SK-N-SH treated with all-trans-retinoic acid at 6 μM for 48 hours (cell line): ENCODE results near the gene SAMHD1.

Experiments
- ARNTL ChIP-seq: fragments of 450-650 bp; formaldehyde crosslinking; IDR thresholded peaks from 2 replicates; pipeline ENCODE4 v1.5.0; 2020; ENCODE audit warnings: low read depth, mild to moderate bottlenecking, moderate library complexity, borderline replicate concordance
- CSDC2 ChIP-seq: fragments of 250-450 bp; sonication (Bioruptor Pico); IDR thresholded peaks from 2 replicates; pipeline ENCODE4 v1.5.0; 2020; ENCODE audit warnings: mild to moderate bottlenecking, moderate library complexity
- ZNF70 ChIP-seq: fragments of 450-650 bp; formaldehyde crosslinking; IDR thresholded peaks from 2 replicates; pipeline ENCODE4 v1.5.0; 2020; ENCODE audit warnings: mild to moderate bottlenecking, moderate library complexity

DNA sequence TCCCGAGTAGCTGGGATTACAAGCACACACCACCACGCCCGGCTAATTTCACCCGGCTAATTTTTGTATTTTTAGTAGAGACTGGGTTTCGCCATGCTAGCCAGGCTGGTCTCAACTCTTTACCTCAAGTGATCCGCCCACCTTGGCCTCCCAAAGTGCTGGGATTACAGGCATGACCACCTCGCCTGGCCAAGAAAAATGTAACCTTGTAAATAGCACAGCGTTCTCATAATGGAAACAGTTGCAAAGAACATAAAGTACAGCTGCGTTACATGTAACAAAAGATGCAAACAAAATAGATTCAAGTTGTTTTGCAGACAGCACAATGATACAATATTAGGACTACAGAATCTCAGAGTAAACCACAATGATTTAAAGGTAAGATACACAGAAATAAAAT is 60.9 kb downstream of the SAMHD1 start:
- no peak for TF ChIP-seq ZNF70 (CRISPR knock-in tag)
- no peak for TF ChIP-seq ARNTL
- no peak for TF ChIP-seq CSDC2 (CRISPR knock-in tag)
